CD14-positive monocyte (primary cell): ENCODE measurements around the gene MRPL32. TPM values are rescaled to one million over a fixed set of nuclear protein-coding genes. Genes with fewer than 3 reads are reported as not detected.
A peak's percentile ranks its signal among the peaks of the same experiment; 100 is the strongest.

Experiments
- DNase-seq, 3 donors: peaks; one replicate each; pipeline ENCODE4 v3.0.0-alpha.2; 2011 to 2022
- H2AFZ ChIP-seq: 2 replicates; pipeline ENCODE4 v1.6.0; 2012; ENCODE audit warnings: mild to moderate bottlenecking, low read depth, low read length, inconsistent platforms; ENCODE audit not compliant: insufficient read depth, poor library complexity, severe bottlenecking
- H3K27ac ChIP-seq, 2 donors: 1 replicate in 1 of 2; 2 replicates in 1 of 2; pipeline ENCODE4 v1.5.1; 2012 to 2013; ENCODE audit warnings: low read length in 2 of 2, control low read depth in 1 of 2, inconsistent platforms in 1 of 2, low read depth in 1 of 2, mild to moderate bottlenecking in 1 of 2
- H3K27me3 ChIP-seq, 2 donors: one replicate each; pipeline versions ENCODE4 v1.6.0 to v1.6.1; 2011 to 2013; ENCODE audit warnings: low read length in 2 of 2; ENCODE audit not compliant: control insufficient read depth in 2 of 2, insufficient read depth in 2 of 2
- H3K36me3 ChIP-seq, 2 donors: replicated peaks in 1 of 2; 1 replicate in 1 of 2; 2 replicates in 1 of 2; pipeline versions ENCODE4 v1.5.1 to v1.6.1; 2012 to 2013; ENCODE audit warnings: low read length in 2 of 2, control low read depth in 1 of 2, inconsistent platforms in 1 of 2, mild to moderate bottlenecking in 1 of 2; ENCODE audit not compliant: insufficient read depth in 2 of 2, control insufficient read depth in 1 of 2
- H3K4me1 ChIP-seq, 2 donors: 1 replicate in 1 of 2; 2 replicates in 1 of 2; pipeline versions ENCODE4 v1.5.1 to v1.6.1; 2012 to 2013; ENCODE audit warnings: low read length in 2 of 2, control low read depth in 1 of 2, inconsistent platforms in 1 of 2, mild to moderate bottlenecking in 1 of 2, moderate library complexity in 1 of 2; ENCODE audit not compliant: insufficient read depth in 2 of 2, control insufficient read depth in 1 of 2
- H3K4me2 ChIP-seq: replicated peaks from 2 replicates; pipeline ENCODE3; 2012; ENCODE audit warnings: low read length, moderate library complexity, mild to moderate bottlenecking; ENCODE audit not compliant: poor library complexity, severe bottlenecking; ENCODE audit errors: extremely low read depth
- H3K4me3 ChIP-seq, 3 experiments: fragments of 200-600 bp in 1 of 3; sonication (generic) in 1 of 3; replicated peaks in 1 of 3; 1 replicate in 2 of 3; 2 replicates in 1 of 3; pipeline ENCODE4 v1.5.1; 2011 to 2013; ENCODE audit warnings: low read length in 3 of 3, mild to moderate bottlenecking in 3 of 3, control low read depth in 2 of 3, low read depth in 2 of 3, inconsistent platforms in 1 of 3, moderate library complexity in 1 of 3
- H3K79me2 ChIP-seq: 2 replicates; pipeline ENCODE4 v1.6.0; 2012; ENCODE audit warnings: mild to moderate bottlenecking, control low read depth, inconsistent platforms, low read length, moderate library complexity; ENCODE audit not compliant: insufficient read depth
- H3K9ac ChIP-seq: 2 replicates; pipeline ENCODE4 v1.6.0; 2017; ENCODE audit warnings: low read length, mild to moderate bottlenecking; ENCODE audit not compliant: insufficient read depth, poor library complexity, severe bottlenecking
- H3K9me3 ChIP-seq, 2 donors: replicated peaks in 1 of 2; 1 replicate in 1 of 2; 2 replicates in 1 of 2; pipeline versions ENCODE4 v1.5.1 to v1.6.1; 2012 to 2013; ENCODE audit warnings: low read length in 2 of 2, control low read depth in 1 of 2; ENCODE audit not compliant: control insufficient read depth in 1 of 2, insufficient read depth in 1 of 2
- H4K20me1 ChIP-seq: 2 replicates; pipeline ENCODE4 v1.6.0; 2012; ENCODE audit warnings: mild to moderate bottlenecking, low read length, control low read depth, moderate library complexity; ENCODE audit not compliant: insufficient read depth
- H3K27ac Mint-ChIP-seq, 7 donors: one replicate each; pipeline ENCODE4 v1.8.0; 2020; ENCODE audit warnings: mild to moderate bottlenecking in 7 of 7, mixed read lengths in 7 of 7, moderate library complexity in 6 of 7, inconsistent platforms in 2 of 7
- H3K27me3 Mint-ChIP-seq, 3 donors: one replicate each; pipeline ENCODE4 v1.8.0; 2021 to 2022; ENCODE audit warnings: low read depth in 3 of 3, mild to moderate bottlenecking in 3 of 3, mixed read lengths in 3 of 3, moderate library complexity in 3 of 3, inconsistent platforms in 1 of 3
- H3K36me3 Mint-ChIP-seq, 2 donors: one replicate each; pipeline ENCODE4 v1.8.0; 2020; ENCODE audit warnings: mixed read lengths in 2 of 2, inconsistent platforms in 1 of 2, mild to moderate bottlenecking in 1 of 2
- H3K4me1 Mint-ChIP-seq: one replicate; pipeline ENCODE4 v1.8.0; 2020; ENCODE audit warnings: mild to moderate bottlenecking, mixed read lengths
- H3K4me3 Mint-ChIP-seq, 2 donors: one replicate each; pipeline ENCODE4 v1.8.0; 2020; ENCODE audit warnings: mild to moderate bottlenecking in 2 of 2, mixed read lengths in 2 of 2, moderate library complexity in 1 of 2
- H3K9me3 Mint-ChIP-seq, 7 donors: one replicate each; pipeline ENCODE4 v1.8.0; 2020 to 2022; ENCODE audit warnings: mixed read lengths in 7 of 7, mild to moderate bottlenecking in 6 of 7, moderate library complexity in 6 of 7, inconsistent platforms in 2 of 7
- CTCF ChIP-seq: fragments of 200-600 bp; IDR thresholded peaks from one replicate; pipeline ENCODE4 v1.8.0; 2022; ENCODE audit warnings: antibody characterized with exemption, mild to moderate bottlenecking
- whole genome bisulfite sequencing: methylation state at CpG from one replicate; pipeline ENCODE4 v1.1.5; 2013; ENCODE audit warnings: missing lambda C conversion rate; ENCODE audit not compliant: insufficient coverage; 5-methylcytosine and 5-hydroxymethylcytosine counted together
- intact Hi-C, 2 donors: fragments of 100-400 bp; cut with micrococcal nuclease; formaldehyde crosslinking; loops; one replicate each; pipeline versions ENCODE4 v1.15.0 to v1.15.1; 2023
- polyA plus RNA-seq, 3 donors: library from polyadenylated mRNA; depleted of rRNA in 1 of 3; unstranded in 2 of 3; stranded (reverse) in 1 of 3; fragments of 300-500 nt in 2 of 3; fragments of >200 nt in 1 of 3; fragmentation: Illumina TruSeq in 2 of 3; gene quantifications; 1 replicate in 2 of 3; 2 replicates in 1 of 3; pipeline ENCODE4 v1.2.3, GENCODE V29; 2012 to 2021

The MRPL32 gene
- polyA plus RNA-seq, 3 donors, result 23.4 to 49.6 (median 39.5) TPM

- H3K4me3 Mint-ChIP-seq, result no peak overlapping the region
- H3K9ac ChIP-seq, result no peak overlapping the region
- DNase-seq, result no peak
- H3K4me1 ChIP-seq, result no peaks in the 10 kb centered on the region
- H3K36me3 Mint-ChIP-seq, result peaks cover 42 to 46% of the 10 kb centered on the region in 2 donors
- no peaks in the 10 kb centered on the region for H3K79me2 ChIP-seq
- peaks cover 42 to 60% of the 10 kb centered on the region in 2 donors for H3K36me3 ChIP-seq
- no peak overlapping the region for H3K4me3 ChIP-seq
- no peak overlapping the region for H2AFZ ChIP-seq
- WGBS, result 100% methylated on average over 1 of the region's 4 CpGs
- intact Hi-C loops, result loop anchor here in 1 of 2 donors (5.0 kb wide), 1 partner anchor 328 kb away; no protein-coding TSS in a partner anchor
- H4K20me1 ChIP-seq, result no peaks in the 10 kb centered on the region
- no peaks in the 10 kb centered on the region for H3K9me3 ChIP-seq
- no peaks in the 10 kb centered on the region for H3K4me1 Mint-ChIP-seq
- H3K9me3 Mint-ChIP-seq, result no peaks in the 10 kb centered on the region
- TF ChIP-seq CTCF, result no peak
- H3K27ac Mint-ChIP-seq, result peak overlapping the region in 1 of 7 donors; percentile 2
- H3K27ac ChIP-seq, result no peak overlapping the region
- H3K27me3 Mint-ChIP-seq, result peaks cover 0 to 3% (median 0%) of the 10 kb centered on the region in 3 donors
- no peaks in the 10 kb centered on the region for H3K27me3 ChIP-seq
- no peak overlapping the region for H3K4me2 ChIP-seq
Observed at GRCh38 chr7:42939457-42940240, 7.5 kb downstream of the MRPL32 start.

GRCh38 chr7:42940985-42941847, 9.0 kb downstream of the MRPL32 start:
- no peak overlapping the region for H3K4me3 Mint-ChIP-seq
- Histone ChIP-seq H3K9ac (no peak overlapping the region), H4K20me1 (no peaks in the 10 kb centered on the region), H3K4me1 (peaks cover 0 to 3% of the 10 kb centered on the region in 2 donors), H3K27me3 (no peaks in the 10 kb centered on the region), H3K79me2 (no peaks in the 10 kb centered on the region), H3K36me3 (peaks cover 29 to 44% of the 10 kb centered on the region in 2 donors), H3K27ac (no peak overlapping the region), H3K4me2 (no peak overlapping the region), H3K4me3 (no peak overlapping the region), H2AFZ (no peak overlapping the region), H3K9me3 (no peaks in the 10 kb centered on the region)
- peaks cover 29 to 35% of the 10 kb centered on the region in 2 donors for H3K36me3 Mint-ChIP-seq
- intact Hi-C loops, result loop anchor here in 1 of 2 donors (5.0 kb wide), 1 partner anchor 326 kb away; no protein-coding TSS in a partner anchor
- 57% methylated on average over 11 of the region's 13 CpGs for WGBS
- peaks cover 7% of the 10 kb centered on the region for H3K4me1 Mint-ChIP-seq
- peak overlapping the region in 1 of 7 donors; percentile 46 for H3K27ac Mint-ChIP-seq
- peak; percentile 94 for TF ChIP-seq CTCF
- peak; percentile 15 to 48 (median 45) for DNase-seq
- H3K27me3 Mint-ChIP-seq, result peaks cover 0 to 3% (median 2%) of the 10 kb centered on the region in 3 donors
- no peaks in the 10 kb centered on the region for H3K9me3 Mint-ChIP-seq
